Lung (tissue), 12 donors: ENCODE results near the gene WNT10A. TPM values are rescaled to one million over a fixed set of nuclear protein-coding genes. Genes with fewer than 3 reads are reported as not detected.

ENCODE experiments used
- ATAC-seq: fragments of 200-7000 bp; cut with Tn5 transposase; one replicate; pipeline ENCODE4 v1.9.1; 2020; ENCODE audit warnings: moderate number of reproducible peaks; ENCODE audit not compliant: insufficient read depth, low FRiP score
- DNase-seq, 3 donors: peaks; one replicate each; pipeline ENCODE4 v3.0.0-alpha.2; 2013 to 2017
- H3K27ac ChIP-seq, 2 donors: one replicate each; pipeline ENCODE4 v1.5.1; 2013; ENCODE audit warnings: mild to moderate bottlenecking in 2 of 2, moderate library complexity in 2 of 2, control low read depth in 1 of 2, inconsistent platforms in 1 of 2, low read depth in 1 of 2, low read length in 1 of 2
- H3K27me3 ChIP-seq, 3 donors: one replicate each; pipeline ENCODE4 v1.5.1; 2013; ENCODE audit warnings: low read length in 2 of 3; ENCODE audit not compliant: control insufficient read depth in 3 of 3, insufficient read depth in 3 of 3
- H3K36me3 ChIP-seq, 4 donors: one replicate each; pipeline ENCODE4 v1.5.1; 2013; ENCODE audit warnings: low read length in 4 of 4, mild to moderate bottlenecking in 1 of 4, moderate library complexity in 1 of 4; ENCODE audit not compliant: control insufficient read depth in 4 of 4, insufficient read depth in 4 of 4
- H3K4me1 ChIP-seq, 5 donors: one replicate each; pipeline ENCODE4 v1.5.1; 2013; ENCODE audit warnings: low read length in 5 of 5, mild to moderate bottlenecking in 2 of 5, moderate library complexity in 1 of 5; ENCODE audit not compliant: control insufficient read depth in 5 of 5, insufficient read depth in 5 of 5
- H3K4me3 ChIP-seq: one replicate; pipeline ENCODE4 v1.5.1; 2013; ENCODE audit warnings: mild to moderate bottlenecking, control low read depth, moderate library complexity
- H3K9ac ChIP-seq, 2 donors: one replicate each; pipeline ENCODE4 v1.5.1; 2013; ENCODE audit warnings: low read length in 2 of 2, control low read depth in 1 of 2; ENCODE audit not compliant: insufficient read depth in 1 of 2
- H3K9me3 ChIP-seq, 4 donors: one replicate each; pipeline ENCODE4 v1.5.1; 2013; ENCODE audit warnings: low read length in 3 of 4, mild to moderate bottlenecking in 1 of 4, moderate library complexity in 1 of 4; ENCODE audit not compliant: control insufficient read depth in 4 of 4, insufficient read depth in 3 of 4
- CTCF ChIP-seq: IDR thresholded peaks from 2 replicates; pipeline ENCODE4 v1.5.1; 2012; ENCODE audit warnings: mild to moderate bottlenecking; ENCODE audit errors: control extremely low read depth, extremely low read depth
- WGBS, 2 donors: extraction: QIAGEN DNeasy Blood & Tissue Kit; methylation state at CpG; one replicate each; pipeline ENCODE4 v1.1.7; 2013; 5-methylcytosine and 5-hydroxymethylcytosine counted together
- polyA plus RNA-seq, 2 donors: library from polyadenylated mRNA; stranded (reverse); fragments of 200-250 nt; gene quantifications; one replicate each; pipeline ENCODE4 v1.2.1, GENCODE V29; 2013
- total RNA-seq, 2 donors: library from RNA; depleted of rRNA in 1 of 2; stranded (reverse); fragments of >200 nt in 1 of 2; gene quantifications; one replicate each; pipeline ENCODE4 v1.2.1, GENCODE V29; 2014 to 2021
- donor health status: control.
- donor health status: control.
- donor health status: Bipolar disorder and iron deficiency.
- donor health status: healthy.
- donor health status: DM: yes; HTN: yes; CAD: no.

WNT10A gene
- total and polyA plus RNA-seq, 4 donors, result 0.17 to 0.77 (median 0.54) TPM

- H3K4me3 ChIP-seq, result no peak overlapping the region
- TF ChIP-seq CTCF, result no peak
- no peaks in the 10 kb centered on the region for H3K36me3 ChIP-seq
- ATAC-seq (no peak), DNase-seq (no peak)
- peaks cover 0 to 16% (median 4%) of the 10 kb centered on the region in 5 donors for H3K4me1 ChIP-seq
- whole genome bisulfite sequencing, 2 donors, result 77 to 95% methylated on average over 5 of the region's 5 CpGs
- no peaks in the 10 kb centered on the region for H3K9me3 ChIP-seq
- no peak overlapping the region for H3K9ac ChIP-seq
- peaks cover 0 to 63% (median 20%) of the 10 kb centered on the region in 3 donors for H3K27me3 ChIP-seq
- no peak overlapping the region for H3K27ac ChIP-seq
Observed at GRCh38 chr2:218888341-218888740, 7.7 kb downstream of the WNT10A start.

- Histone ChIP-seq H3K27me3 (peaks cover 0 to 67% (median 36%) of the 10 kb centered on the region in 3 donors), H3K27ac (no peak overlapping the region)
- no peak for DNase-seq
Observed at GRCh38 chr2:218889937-218890336, 9.3 kb downstream of the WNT10A start.

GRCh38 chr2:218890369-218890768 is 9.7 kb downstream of the WNT10A start:
- no peaks in the 10 kb centered on the region for H3K9me3 ChIP-seq
- no peak for ATAC-seq

More at GRCh38 chr2:218889937-218890336, 9.3 kb downstream of the WNT10A start:
- Histone ChIP-seq H3K9me3 (no peaks in the 10 kb centered on the region), H3K4me1 (peaks cover 0 to 16% (median 7%) of the 10 kb centered on the region in 5 donors), H3K9ac (no peak overlapping the region), H3K4me3 (no peak overlapping the region), H3K36me3 (no peaks in the 10 kb centered on the region)
- no peak for TF ChIP-seq CTCF
- ATAC-seq, result no peak
- WGBS, 2 donors, result 81 to 92% methylated on average over 23 of the region's 23 CpGs

More at GRCh38 chr2:218890369-218890768, 9.7 kb downstream of the WNT10A start:
- 75 to 86% methylated on average over 3 of the region's 3 CpGs for whole genome bisulfite sequencing, 2 donors
- no peak overlapping the region for H3K4me3 ChIP-seq
- H3K27ac ChIP-seq, result no peak overlapping the region
- no peak overlapping the region for H3K9ac ChIP-seq
- TF ChIP-seq CTCF, result no peak
- H3K36me3 ChIP-seq, result no peaks in the 10 kb centered on the region
- H3K4me1 ChIP-seq, result peaks cover 0 to 16% (median 7%) of the 10 kb centered on the region in 5 donors
- H3K27me3 ChIP-seq, result peaks cover 2 to 67% (median 40%) of the 10 kb centered on the region in 3 donors
- DNase-seq, result no peak
